Measurements from ENCODE around the gene RAI1. TPM values are rescaled to one million over a fixed set of nuclear protein-coding genes. Genes with fewer than 3 reads are reported as not detected.

Gene RAI1
- total RNA-seq, 1 donor from 2014 or later, result 24.7 TPM

GRCh38 chr17:17719966-17720543, 38.8 kb downstream of the RAI1 start:
- no peaks in the 10 kb centered on the region for H3K27me3 ChIP-seq
- H3K9me3 ChIP-seq, result no peaks in the 10 kb centered on the region
- no peak overlapping the region for H3K4me3 ChIP-seq
- no peaks in the 10 kb centered on the region for H3K36me3 ChIP-seq
- no peak overlapping the region for H3K27ac ChIP-seq
- intact Hi-C loops (cut with DNase I), result no loop called here
- no peak for TF ChIP-seq CTCF (IDR thresholded peaks at IDR 0.05)
- H3K4me1 ChIP-seq, result peaks cover 6 to 16% of the 10 kb centered on the region in 2 donors
- DNase-seq (ENCODE audit: low spot score in 2 of 2), result no peak

GRCh38 chr17:17721140-17721668, 39.9 kb downstream of the RAI1 start:
- Histone ChIP-seq H3K4me1 (peaks cover 6 to 16% of the 10 kb centered on the region in 2 donors), H3K9me3 (no peaks in the 10 kb centered on the region), H3K36me3 (no peaks in the 10 kb centered on the region), H3K4me3 (no peak overlapping the region), H3K27ac (no peak overlapping the region), H3K27me3 (no peaks in the 10 kb centered on the region)
- TF ChIP-seq CTCF (IDR thresholded peaks at IDR 0.05), result no peak
- intact Hi-C loops (cut with DNase I), result no loop called here
- no peak for DNase-seq (ENCODE audit: low spot score in 2 of 2)

- H3K4me1 ChIP-seq, result peaks cover 6 to 16% of the 10 kb centered on the region in 2 donors
These were observed 41.0 kb downstream of the RAI1 start for GRCh38 chr17:17722081-17722905.

GRCh38 chr17:17722906-17723353, 41.7 kb downstream of the RAI1 start:
- Histone ChIP-seq H3K36me3 (no peaks in the 10 kb centered on the region), H3K4me1 (peaks cover 6 to 16% of the 10 kb centered on the region in 2 donors), H3K27me3 (no peaks in the 10 kb centered on the region), H3K9me3 (no peaks in the 10 kb centered on the region), H3K27ac (no peak overlapping the region), H3K4me3 (peak overlapping the region; percentile 48 to 69)
- no peak for TF ChIP-seq CTCF (IDR thresholded peaks at IDR 0.05)
- intact Hi-C loops (cut with DNase I), result no loop called here
- no peak for DNase-seq (ENCODE audit: low spot score in 2 of 2)

More at GRCh38 chr17:17722081-17722905, 41.0 kb downstream of the RAI1 start:
- no peak overlapping the region for H3K27ac ChIP-seq
- no peak for TF ChIP-seq CTCF (IDR thresholded peaks at IDR 0.05)
- no peaks in the 10 kb centered on the region for H3K9me3 ChIP-seq
- H3K27me3 ChIP-seq, result no peaks in the 10 kb centered on the region
- no peaks in the 10 kb centered on the region for H3K36me3 ChIP-seq
- intact Hi-C loops (cut with DNase I), result no loop called here
- H3K4me3 ChIP-seq, result peak overlapping the region; percentile 48 to 69
- DNase-seq (ENCODE audit: low spot score in 2 of 2), result no peak

- Histone ChIP-seq H3K4me1 (peaks cover 6 to 16% of the 10 kb centered on the region in 2 donors), H3K4me3 (peak overlapping the region; percentile 48 to 69), H3K9me3 (no peaks in the 10 kb centered on the region), H3K27ac (no peak overlapping the region), H3K36me3 (no peaks in the 10 kb centered on the region), H3K27me3 (no peaks in the 10 kb centered on the region)
- no peak for DNase-seq (ENCODE audit: low spot score in 2 of 2)
- no peak for TF ChIP-seq CTCF (IDR thresholded peaks at IDR 0.05)
- intact Hi-C loops (cut with DNase I), result no loop called here
These were observed 42.4 kb downstream of the RAI1 start for GRCh38 chr17:17723354-17724261.
